Measurements from ENCODE around the gene MYH3.
A peak's percentile ranks its signal among the peaks of the same experiment; 100 is the strongest.

MYH3 gene

DNA sequence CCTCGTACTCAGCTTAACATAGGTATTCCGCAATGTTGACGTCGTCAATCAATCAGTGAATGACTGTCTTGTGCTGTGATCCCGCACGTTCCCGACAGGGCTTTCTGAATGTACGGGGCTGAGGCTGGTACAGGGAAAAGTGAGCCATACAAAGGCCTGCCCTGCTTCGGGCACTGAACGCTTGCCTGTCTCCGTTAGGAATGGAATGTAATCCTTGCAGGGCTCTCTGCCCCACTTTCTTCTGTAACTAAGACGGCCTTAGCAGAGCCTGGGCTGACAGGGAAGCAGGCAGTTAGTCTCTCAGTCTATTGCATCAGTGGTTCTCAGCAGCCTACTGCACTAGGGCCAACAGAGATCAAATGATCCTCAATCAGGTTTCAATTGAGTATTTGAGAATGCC lies 16.2 kb upstream of the MYH3 start:
- no peaks in the 10 kb centered on the region for H3K27me3 Mint-ChIP-seq (ENCODE audit: low read depth, poor library complexity)
- no peaks in the 10 kb centered on the region for H3K9me3 Mint-ChIP-seq
- H3K4me1 Mint-ChIP-seq = no peaks in the 10 kb centered on the region
- peak overlapping the region; percentile 22 for H3K27ac Mint-ChIP-seq
- H3K4me3 Mint-ChIP-seq = no peak overlapping the region
- peaks cover 32% of the 10 kb centered on the region for H3K36me3 Mint-ChIP-seq (ENCODE audit: low read depth)
- TF ChIP-seq, protein P1, sequence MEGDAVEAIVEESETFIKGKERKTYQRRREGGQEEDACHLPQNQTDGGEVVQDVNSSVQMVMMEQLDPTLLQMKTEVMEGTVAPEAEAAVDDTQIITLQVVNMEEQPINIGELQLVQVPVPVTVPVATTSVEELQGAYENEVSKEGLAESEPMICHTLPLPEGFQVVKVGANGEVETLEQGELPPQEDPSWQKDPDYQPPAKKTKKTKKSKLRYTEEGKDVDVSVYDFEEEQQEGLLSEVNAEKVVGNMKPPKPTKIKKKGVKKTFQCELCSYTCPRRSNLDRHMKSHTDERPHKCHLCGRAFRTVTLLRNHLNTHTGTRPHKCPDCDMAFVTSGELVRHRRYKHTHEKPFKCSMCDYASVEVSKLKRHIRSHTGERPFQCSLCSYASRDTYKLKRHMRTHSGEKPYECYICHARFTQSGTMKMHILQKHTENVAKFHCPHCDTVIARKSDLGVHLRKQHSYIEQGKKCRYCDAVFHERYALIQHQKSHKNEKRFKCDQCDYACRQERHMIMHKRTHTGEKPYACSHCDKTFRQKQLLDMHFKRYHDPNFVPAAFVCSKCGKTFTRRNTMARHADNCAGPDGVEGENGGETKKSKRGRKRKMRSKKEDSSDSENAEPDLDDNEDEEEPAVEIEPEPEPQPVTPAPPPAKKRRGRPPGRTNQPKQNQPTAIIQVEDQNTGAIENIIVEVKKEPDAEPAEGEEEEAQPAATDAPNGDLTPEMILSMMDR (IDR thresholded peaks at IDR 0.05) = no peak
- no peak for DNase-seq

- peaks cover 12% of the 10 kb centered on the region for H3K36me3 Mint-ChIP-seq (ENCODE audit: low read depth)
- no peak for DNase-seq
- peaks cover 16% of the 10 kb centered on the region for H3K4me1 Mint-ChIP-seq
- H3K27ac Mint-ChIP-seq = no peak overlapping the region
- H3K4me3 Mint-ChIP-seq = no peak overlapping the region
- H3K9me3 Mint-ChIP-seq = no peaks in the 10 kb centered on the region
- no peaks in the 10 kb centered on the region for H3K27me3 Mint-ChIP-seq (ENCODE audit: low read depth, poor library complexity)
- TF ChIP-seq, protein P1 (IDR thresholded peaks at IDR 0.05) = no peak
Observed at GRCh38 chr17:10668775-10669174, 11.7 kb upstream of the MYH3 start.

DNA sequence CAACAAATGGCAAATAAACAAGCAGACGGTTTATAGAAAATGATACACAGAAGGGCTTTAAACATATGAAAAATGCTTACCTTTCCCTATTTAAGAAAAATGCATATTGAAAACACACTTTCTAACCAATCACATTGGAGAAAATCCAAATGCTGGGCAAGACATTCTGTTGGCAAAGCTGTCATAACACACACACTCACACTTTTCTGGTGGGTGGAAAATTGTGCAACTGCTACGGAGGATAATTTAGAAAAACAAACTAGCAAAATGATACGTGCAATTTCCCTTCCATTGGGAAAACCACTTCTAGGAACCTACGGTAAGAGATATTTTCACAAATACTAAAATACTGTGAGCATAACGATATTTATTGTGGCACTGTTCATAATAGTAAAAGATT lies 9.8 kb upstream of the MYH3 start:
- no peak for DNase-seq
- Mint-ChIP-seq H3K36me3 (ENCODE audit: low read depth) (peaks cover 4% of the 10 kb centered on the region), H3K4me3 (no peak overlapping the region), H3K27ac (no peak overlapping the region), H3K9me3 (no peaks in the 10 kb centered on the region), H3K4me1 (peaks cover 16% of the 10 kb centered on the region), H3K27me3 (ENCODE audit: low read depth, poor library complexity) (no peaks in the 10 kb centered on the region)
- TF ChIP-seq, protein P1 (IDR thresholded peaks at IDR 0.05) = no peak

- H3K27ac Mint-ChIP-seq = no peak overlapping the region
- no peaks in the 10 kb centered on the region for H3K27me3 Mint-ChIP-seq (ENCODE audit: low read depth, poor library complexity)
- no peak overlapping the region for H3K4me3 Mint-ChIP-seq
- H3K9me3 Mint-ChIP-seq = no peaks in the 10 kb centered on the region
- TF ChIP-seq, protein P1 (IDR thresholded peaks at IDR 0.05) = no peak
- H3K4me1 Mint-ChIP-seq = peaks cover 16% of the 10 kb centered on the region
- H3K36me3 Mint-ChIP-seq (ENCODE audit: low read depth) = peaks cover 6% of the 10 kb centered on the region
- DNase-seq = no peak
Observed at GRCh38 chr17:10664571-10664970, 7.5 kb upstream of the MYH3 start.

DNA sequence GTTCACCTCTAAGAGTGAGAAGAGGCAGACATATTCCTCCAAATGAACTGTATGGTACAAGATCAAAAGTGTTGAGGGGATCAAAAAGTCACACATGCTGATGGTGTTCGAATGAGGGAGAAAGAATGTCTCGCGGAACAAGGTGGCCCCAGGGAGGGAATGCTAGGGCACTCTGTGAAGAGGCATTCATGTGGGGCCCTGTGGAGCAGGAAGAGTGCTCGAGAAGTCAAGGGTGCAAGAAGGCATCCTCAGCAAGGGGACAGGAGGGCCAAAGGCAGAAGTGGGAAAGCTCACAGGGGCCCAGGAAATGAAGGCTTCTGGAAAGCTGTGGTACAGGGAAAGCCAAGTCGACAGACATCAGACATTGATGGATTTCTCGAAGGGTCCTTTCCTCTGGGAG lies 6.1 kb upstream of the MYH3 start:
- Mint-ChIP-seq H3K36me3 (ENCODE audit: low read depth) (peaks cover 10% of the 10 kb centered on the region), H3K4me1 (peaks cover 16% of the 10 kb centered on the region), H3K9me3 (no peaks in the 10 kb centered on the region), H3K4me3 (no peak overlapping the region), H3K27ac (no peak overlapping the region), H3K27me3 (ENCODE audit: low read depth, poor library complexity) (no peaks in the 10 kb centered on the region)
- DNase-seq = no peak
- TF ChIP-seq, protein P1 (IDR thresholded peaks at IDR 0.05) = no peak

DNA sequence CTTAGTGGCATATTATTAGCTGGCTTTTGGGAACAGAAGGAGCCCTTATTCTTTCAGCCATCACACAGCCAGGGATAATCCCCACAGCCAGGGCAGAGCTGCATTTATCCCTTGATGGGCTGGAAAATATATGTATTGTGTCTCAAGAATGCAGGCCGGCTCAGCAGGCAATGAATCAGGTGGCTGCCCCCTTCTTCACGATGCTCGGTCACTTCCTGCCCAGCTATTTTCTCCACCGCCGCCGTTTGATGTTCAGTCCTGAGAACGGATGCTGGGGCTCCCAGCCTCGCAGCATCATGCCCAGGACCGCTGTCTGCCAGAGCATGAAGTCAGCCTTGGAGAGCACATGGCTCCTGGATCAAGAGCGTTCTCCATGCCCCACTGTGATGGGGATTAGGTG lies 4.3 kb upstream of the MYH3 start:
- no peaks in the 10 kb centered on the region for H3K9me3 Mint-ChIP-seq
- no peaks in the 10 kb centered on the region for H3K27me3 Mint-ChIP-seq (ENCODE audit: low read depth, poor library complexity)
- DNase-seq = no peak
- H3K36me3 Mint-ChIP-seq (ENCODE audit: low read depth) = peaks cover 10% of the 10 kb centered on the region
- H3K4me1 Mint-ChIP-seq = peaks cover 33% of the 10 kb centered on the region
- H3K4me3 Mint-ChIP-seq = no peak overlapping the region
- TF ChIP-seq, protein P1 (IDR thresholded peaks at IDR 0.05) = no peak
- peak overlapping the region; percentile 73 for H3K27ac Mint-ChIP-seq

Data from nephron progenitor cell (in vitro differentiated cells).